ENCODE data around the gene DRP2.

DRP2 gene

DNA sequence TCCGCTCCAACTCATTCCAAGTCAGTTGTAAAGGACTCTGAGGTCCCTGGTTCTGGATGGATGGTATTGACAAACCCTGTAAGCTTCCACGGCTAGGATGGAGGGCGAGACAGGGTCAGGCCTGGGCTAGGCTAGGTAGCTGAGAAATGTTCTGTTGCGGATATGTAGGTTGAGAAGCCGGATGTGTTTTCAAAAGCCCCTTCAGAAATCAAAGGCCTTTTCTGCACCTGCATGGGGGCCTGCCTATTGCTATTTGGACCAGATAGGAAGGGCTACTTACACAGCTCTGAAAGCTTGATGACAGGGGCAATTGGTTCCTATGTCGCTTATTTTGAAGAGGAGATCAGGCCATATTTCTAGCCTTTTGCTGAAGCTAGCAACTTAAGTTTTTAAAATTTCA lies 1.9 kb upstream of the DRP2 start:
- Mint-ChIP-seq H3K4me1 (ENCODE audit: low read depth) (no peaks in the 10 kb centered on the region), H3K27me3 (ENCODE audit: low read depth) (no peaks in the 10 kb centered on the region), H3K27ac (no peak overlapping the region), H3K4me3 (no peak overlapping the region), H3K9me3 (no peaks in the 10 kb centered on the region), H3K36me3 (ENCODE audit: low read depth) (no peaks in the 10 kb centered on the region)
- DNase-seq (ENCODE audit: low spot score): no peak

DNA sequence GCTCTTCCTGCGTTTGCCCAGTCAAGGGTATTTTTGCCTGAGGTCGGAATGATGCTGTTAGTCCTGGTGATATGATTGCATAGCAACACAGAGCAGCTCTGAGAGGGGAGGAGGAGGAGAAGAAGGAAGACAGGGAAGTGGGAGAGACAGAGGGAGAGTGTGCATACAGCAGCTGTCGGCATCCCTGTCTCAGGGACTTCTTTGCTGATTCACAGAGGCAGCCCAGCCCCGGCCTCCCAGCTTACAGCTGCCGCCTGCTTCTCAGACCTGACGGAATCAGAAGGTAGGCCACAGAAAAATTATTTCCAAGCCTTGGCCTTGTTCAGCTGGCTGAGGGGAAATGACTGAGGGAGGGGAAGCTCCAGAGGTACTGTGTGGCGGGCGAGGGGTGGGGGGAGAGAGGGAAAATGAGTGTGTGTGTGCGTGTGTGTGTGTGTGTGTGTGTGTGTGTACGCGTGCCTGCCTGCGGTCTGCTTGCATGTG lies 319 bp downstream of the DRP2 start:
- Mint-ChIP-seq H3K9me3 (no peaks in the 10 kb centered on the region), H3K27me3 (ENCODE audit: low read depth) (no peaks in the 10 kb centered on the region), H3K27ac (no peak overlapping the region), H3K4me3 (no peak overlapping the region), H3K4me1 (ENCODE audit: low read depth) (no peaks in the 10 kb centered on the region), H3K36me3 (ENCODE audit: low read depth) (no peaks in the 10 kb centered on the region)
- DNase-seq (ENCODE audit: low spot score): no peak

DNA sequence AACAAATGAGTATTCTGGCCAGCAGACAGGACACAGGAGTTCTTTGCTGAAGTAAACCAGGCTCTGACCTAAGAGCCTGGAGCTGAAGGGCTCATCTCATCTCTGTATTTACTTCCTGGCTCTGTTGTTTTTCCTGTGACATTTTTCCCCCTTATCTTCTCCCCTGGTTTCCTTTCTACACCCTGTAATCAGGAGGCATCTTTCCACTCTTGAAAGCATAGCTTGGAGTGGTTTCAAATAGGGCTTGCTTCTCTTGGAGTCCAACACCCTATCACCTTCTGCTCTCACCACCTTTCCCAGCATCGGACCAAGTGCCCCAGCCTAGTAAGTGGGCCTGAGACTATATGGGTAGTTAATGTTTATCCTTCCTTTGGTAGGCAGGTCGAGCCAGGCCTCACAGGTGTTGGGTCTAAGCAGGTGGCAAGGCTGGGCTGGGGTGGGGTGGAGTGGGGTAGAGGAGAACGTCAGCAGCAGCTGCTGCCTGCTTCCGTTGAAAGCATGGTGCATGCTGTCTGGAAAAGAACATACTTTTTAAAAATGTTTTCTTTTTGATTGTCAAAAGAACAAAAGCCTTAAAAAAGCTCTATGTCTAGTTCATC lies 1.2 kb downstream of the DRP2 start:
- Mint-ChIP-seq H3K36me3 (ENCODE audit: low read depth) (no peaks in the 10 kb centered on the region), H3K27me3 (ENCODE audit: low read depth) (no peaks in the 10 kb centered on the region), H3K27ac (no peak overlapping the region), H3K4me3 (no peak overlapping the region), H3K4me1 (ENCODE audit: low read depth) (no peaks in the 10 kb centered on the region), H3K9me3 (no peaks in the 10 kb centered on the region)
- DNase-seq (ENCODE audit: low spot score): no peak

DNA sequence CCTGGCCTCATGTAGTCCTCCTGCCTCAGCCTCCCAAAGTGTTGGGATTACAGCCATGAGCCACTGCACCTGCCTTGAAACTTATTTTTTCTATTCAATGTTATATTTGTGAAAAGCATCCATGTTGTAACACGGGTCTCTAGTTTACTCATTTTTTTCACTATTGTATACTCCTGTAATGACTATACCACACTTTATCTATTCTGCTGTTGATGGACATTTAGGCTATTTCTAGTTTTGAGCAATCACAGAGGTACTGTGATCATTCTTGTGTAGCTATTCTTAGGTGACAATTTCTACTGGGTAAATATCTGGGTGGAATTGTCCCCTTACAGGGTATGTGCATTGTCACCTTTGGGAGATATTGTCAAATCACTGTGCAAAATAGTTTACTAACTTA lies 3.6 kb downstream of the DRP2 start:
- no peaks in the 10 kb centered on the region for H3K36me3 Mint-ChIP-seq (ENCODE audit: low read depth)
- no peaks in the 10 kb centered on the region for H3K4me1 Mint-ChIP-seq (ENCODE audit: low read depth)
- no peak for DNase-seq (ENCODE audit: low spot score)
- no peak overlapping the region for H3K4me3 Mint-ChIP-seq
- H3K9me3 Mint-ChIP-seq: no peaks in the 10 kb centered on the region
- H3K27me3 Mint-ChIP-seq (ENCODE audit: low read depth): no peaks in the 10 kb centered on the region
- H3K27ac Mint-ChIP-seq: no peak overlapping the region

DNA sequence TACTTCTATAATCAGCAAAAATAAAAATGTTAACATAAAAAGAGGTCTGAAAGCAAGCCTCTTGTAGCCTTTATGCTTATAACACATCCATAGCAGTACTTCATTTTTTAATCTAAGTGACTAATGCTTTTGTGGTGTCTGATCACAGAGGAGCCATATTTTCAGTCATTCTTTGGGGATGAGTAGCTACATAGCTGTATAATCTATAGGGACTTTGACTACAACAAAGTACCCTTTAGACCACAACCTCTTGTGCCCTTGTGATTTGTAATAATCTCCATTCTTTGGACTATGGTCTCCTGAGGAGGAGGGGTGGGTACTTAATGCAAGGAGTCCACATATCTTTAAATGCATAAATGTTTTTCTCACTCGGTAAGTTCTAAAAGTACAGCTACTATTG lies 9.6 kb downstream of the DRP2 start:
- H3K9me3 Mint-ChIP-seq: no peaks in the 10 kb centered on the region
- no peaks in the 10 kb centered on the region for H3K27me3 Mint-ChIP-seq (ENCODE audit: low read depth)
- no peaks in the 10 kb centered on the region for H3K4me1 Mint-ChIP-seq (ENCODE audit: low read depth)
- no peak for DNase-seq (ENCODE audit: low spot score)
- no peaks in the 10 kb centered on the region for H3K36me3 Mint-ChIP-seq (ENCODE audit: low read depth)
- H3K4me3 Mint-ChIP-seq: no peak overlapping the region
- no peak overlapping the region for H3K27ac Mint-ChIP-seq

DNA sequence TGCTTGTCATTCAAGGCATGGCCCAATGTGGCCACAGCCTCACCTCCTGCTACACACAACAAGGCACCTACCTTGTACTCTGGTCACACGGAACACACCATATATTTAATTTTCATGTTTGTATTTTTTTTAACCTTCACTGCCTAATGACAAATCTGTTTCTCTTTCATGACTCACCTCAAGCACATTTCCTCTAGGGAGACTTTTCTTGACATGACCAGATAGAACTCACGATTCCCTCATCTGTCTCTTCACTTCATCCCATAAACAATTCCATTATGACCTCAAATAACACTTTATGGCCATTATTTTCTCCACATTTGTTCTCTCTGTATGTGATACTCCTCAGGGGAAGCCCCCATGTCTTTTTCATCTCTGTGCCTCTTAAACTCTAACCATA lies 11.1 kb downstream of the DRP2 start:
- no peaks in the 10 kb centered on the region for H3K27me3 Mint-ChIP-seq (ENCODE audit: low read depth)
- H3K27ac Mint-ChIP-seq: no peak overlapping the region
- no peaks in the 10 kb centered on the region for H3K36me3 Mint-ChIP-seq (ENCODE audit: low read depth)
- H3K4me1 Mint-ChIP-seq (ENCODE audit: low read depth): no peaks in the 10 kb centered on the region
- DNase-seq (ENCODE audit: low spot score): no peak
- no peaks in the 10 kb centered on the region for H3K9me3 Mint-ChIP-seq
- H3K4me3 Mint-ChIP-seq: no peak overlapping the region

DNA sequence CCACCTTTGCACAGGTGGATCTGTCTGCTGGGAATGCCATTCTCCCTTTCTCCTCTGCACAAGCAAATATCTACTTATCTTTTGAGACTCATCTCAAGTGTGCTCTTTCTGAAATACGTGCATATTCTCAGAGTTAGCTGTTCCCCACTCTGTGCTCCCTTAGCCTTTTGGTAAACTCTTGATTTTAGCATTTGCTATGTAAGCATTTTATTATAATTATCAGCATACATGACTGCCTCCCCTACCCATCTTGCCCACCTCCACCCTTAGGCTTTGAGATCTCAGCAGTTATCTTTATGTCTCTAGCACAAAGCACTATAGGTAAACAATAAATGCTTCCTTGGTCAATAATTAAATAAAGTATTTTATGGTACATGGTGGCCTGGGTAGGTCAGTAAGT lies 11.5 kb downstream of the DRP2 start:
- no peak overlapping the region for H3K27ac Mint-ChIP-seq
- H3K4me3 Mint-ChIP-seq: no peak overlapping the region
- H3K9me3 Mint-ChIP-seq: no peaks in the 10 kb centered on the region
- no peak for DNase-seq (ENCODE audit: low spot score)
- no peaks in the 10 kb centered on the region for H3K27me3 Mint-ChIP-seq (ENCODE audit: low read depth)
- H3K4me1 Mint-ChIP-seq (ENCODE audit: low read depth): no peaks in the 10 kb centered on the region
- no peaks in the 10 kb centered on the region for H3K36me3 Mint-ChIP-seq (ENCODE audit: low read depth)

DNA sequence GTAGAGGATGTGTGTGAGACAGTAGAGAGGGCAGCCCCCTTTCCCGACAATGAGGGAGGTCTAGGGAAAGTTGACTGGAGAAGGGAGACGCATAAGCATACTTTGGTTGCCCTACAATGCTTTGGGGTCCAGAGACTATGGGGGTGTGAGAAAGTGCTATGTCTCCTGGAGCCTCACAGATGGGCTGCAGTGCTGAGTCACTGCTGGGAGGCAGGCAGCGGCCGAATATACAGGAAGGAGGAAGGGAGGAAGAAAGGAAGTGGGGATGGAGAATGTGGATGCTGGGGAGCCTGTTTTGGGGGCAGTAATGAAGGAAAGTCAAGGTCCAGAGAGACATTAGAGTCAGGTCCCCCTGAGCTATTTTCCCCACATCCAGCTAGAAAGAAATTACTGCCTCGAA lies 12.7 kb downstream of the DRP2 start:
- Mint-ChIP-seq H3K4me1 (ENCODE audit: low read depth) (no peaks in the 10 kb centered on the region), H3K4me3 (no peak overlapping the region), H3K9me3 (no peaks in the 10 kb centered on the region), H3K36me3 (ENCODE audit: low read depth) (no peaks in the 10 kb centered on the region), H3K27me3 (ENCODE audit: low read depth) (no peaks in the 10 kb centered on the region), H3K27ac (no peak overlapping the region)
- DNase-seq (ENCODE audit: low spot score): no peak

DNA sequence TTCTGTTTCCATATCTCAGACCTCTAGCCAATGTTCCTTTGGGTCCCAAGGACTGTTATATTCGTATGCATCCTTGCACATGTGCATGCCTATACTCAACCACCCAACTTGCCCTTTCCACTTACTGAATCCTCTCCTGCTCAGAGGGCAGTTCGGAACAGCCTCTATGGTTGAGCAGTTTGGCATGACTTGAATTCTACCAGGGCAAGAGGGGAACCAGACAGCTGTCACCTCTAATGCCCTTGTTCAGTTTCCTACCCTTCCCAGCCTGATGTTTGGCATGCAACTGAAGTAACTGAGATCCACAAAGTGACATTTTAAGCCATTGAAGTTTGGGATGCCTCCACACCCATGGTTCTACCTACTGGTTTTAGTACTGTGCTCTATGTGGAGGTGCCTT lies 17.5 kb downstream of the DRP2 start:
- H3K4me1 Mint-ChIP-seq (ENCODE audit: low read depth): no peaks in the 10 kb centered on the region
- DNase-seq (ENCODE audit: low spot score): no peak
- H3K27ac Mint-ChIP-seq: no peak overlapping the region
- no peaks in the 10 kb centered on the region for H3K9me3 Mint-ChIP-seq
- no peaks in the 10 kb centered on the region for H3K27me3 Mint-ChIP-seq (ENCODE audit: low read depth)
- H3K36me3 Mint-ChIP-seq (ENCODE audit: low read depth): no peaks in the 10 kb centered on the region
- no peak overlapping the region for H3K4me3 Mint-ChIP-seq

DNA sequence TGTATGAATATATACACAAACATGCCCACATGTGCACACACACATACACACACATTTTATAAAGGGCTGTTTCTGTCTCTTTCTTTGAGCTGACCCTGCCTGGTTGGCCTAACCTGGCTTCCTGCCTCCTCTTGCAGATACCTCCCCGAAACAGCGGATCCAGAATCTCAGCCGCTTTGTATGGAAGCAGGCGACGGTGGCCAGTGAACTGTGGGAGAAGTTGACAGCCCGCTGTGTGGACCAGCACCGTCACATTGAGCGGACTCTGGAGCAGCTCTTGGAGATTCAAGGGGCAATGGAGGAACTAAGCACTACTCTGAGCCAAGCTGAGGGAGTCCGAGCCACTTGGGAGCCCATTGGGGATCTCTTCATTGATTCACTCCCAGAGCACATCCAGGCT lies 21.9 kb downstream of the DRP2 start:
- Mint-ChIP-seq H3K4me3 (no peak overlapping the region), H3K4me1 (ENCODE audit: low read depth) (no peaks in the 10 kb centered on the region), H3K27ac (no peak overlapping the region), H3K9me3 (no peaks in the 10 kb centered on the region), H3K27me3 (ENCODE audit: low read depth) (no peaks in the 10 kb centered on the region), H3K36me3 (ENCODE audit: low read depth) (no peaks in the 10 kb centered on the region)
- no peak for DNase-seq (ENCODE audit: low spot score)

DNA sequence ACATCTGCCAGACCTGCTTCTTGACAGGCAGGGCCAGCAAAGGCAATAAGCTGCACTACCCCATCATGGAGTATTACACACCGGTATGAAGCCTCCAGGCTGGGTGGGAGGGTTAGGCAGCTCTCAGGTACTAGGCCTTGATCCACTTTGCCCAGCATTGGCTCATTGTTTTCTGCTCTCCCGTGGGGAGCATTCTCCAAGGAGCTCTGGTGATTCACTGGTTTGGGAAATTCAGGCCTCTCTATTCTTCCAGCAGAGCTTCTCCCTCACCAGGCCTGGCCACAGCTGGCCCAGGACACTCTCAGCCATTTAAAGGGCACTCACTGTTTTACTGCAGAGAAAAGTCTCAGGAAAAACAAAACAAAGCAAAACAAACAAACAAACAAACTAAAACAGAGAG lies 33.0 kb downstream of the DRP2 start:
- no peak for DNase-seq (ENCODE audit: low spot score)
- Mint-ChIP-seq H3K4me1 (ENCODE audit: low read depth) (peaks cover 3% of the 10 kb centered on the region), H3K36me3 (ENCODE audit: low read depth) (no peaks in the 10 kb centered on the region), H3K4me3 (no peak overlapping the region), H3K27me3 (ENCODE audit: low read depth) (no peaks in the 10 kb centered on the region), H3K27ac (no peak overlapping the region), H3K9me3 (no peaks in the 10 kb centered on the region)

DNA sequence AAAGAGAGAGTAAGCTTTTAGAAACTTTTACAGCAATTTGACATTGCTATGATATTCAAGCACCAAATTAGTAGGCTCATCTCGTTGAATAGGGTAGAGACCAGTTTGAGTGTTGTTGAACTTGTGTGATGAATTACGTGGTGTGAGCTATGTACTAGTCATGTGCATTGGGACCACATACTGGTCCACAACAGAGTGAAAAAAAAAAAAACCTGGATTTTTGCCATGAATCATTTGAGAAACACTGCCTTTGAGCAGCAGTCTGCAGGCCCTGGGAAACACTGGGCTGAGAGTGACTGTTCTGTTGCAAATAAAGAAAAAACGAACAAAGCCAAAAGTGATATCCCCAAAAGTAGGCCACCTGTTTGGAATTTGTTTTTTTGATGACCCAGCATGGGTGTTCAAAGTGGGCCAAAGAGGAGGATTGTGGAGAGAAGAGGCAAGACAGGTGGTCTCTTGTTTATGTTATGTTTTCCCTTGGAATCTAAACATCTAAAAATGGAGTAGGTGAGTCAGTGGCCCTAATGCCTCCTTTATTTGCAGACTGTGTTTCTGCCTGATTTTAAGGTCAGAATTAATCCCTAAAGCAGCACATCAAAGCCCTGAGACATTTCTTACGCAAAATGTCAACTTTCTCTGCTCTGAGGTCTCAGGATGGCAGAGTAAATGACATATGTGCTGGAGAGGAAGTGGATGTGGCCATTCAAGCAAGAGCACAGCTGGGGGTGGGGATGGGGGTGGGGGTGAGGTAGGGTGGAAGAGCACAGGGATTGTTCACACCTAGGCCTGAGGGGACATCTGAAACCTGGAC lies 38.1 kb downstream of the DRP2 start:
- peaks cover 5% of the 10 kb centered on the region for H3K4me1 Mint-ChIP-seq (ENCODE audit: low read depth)
- H3K4me3 Mint-ChIP-seq: no peak overlapping the region
- no peak for DNase-seq (ENCODE audit: low spot score)
- H3K27ac Mint-ChIP-seq: no peak overlapping the region
- H3K27me3 Mint-ChIP-seq (ENCODE audit: low read depth): no peaks in the 10 kb centered on the region
- no peaks in the 10 kb centered on the region for H3K36me3 Mint-ChIP-seq (ENCODE audit: low read depth)
- no peaks in the 10 kb centered on the region for H3K9me3 Mint-ChIP-seq

DNA sequence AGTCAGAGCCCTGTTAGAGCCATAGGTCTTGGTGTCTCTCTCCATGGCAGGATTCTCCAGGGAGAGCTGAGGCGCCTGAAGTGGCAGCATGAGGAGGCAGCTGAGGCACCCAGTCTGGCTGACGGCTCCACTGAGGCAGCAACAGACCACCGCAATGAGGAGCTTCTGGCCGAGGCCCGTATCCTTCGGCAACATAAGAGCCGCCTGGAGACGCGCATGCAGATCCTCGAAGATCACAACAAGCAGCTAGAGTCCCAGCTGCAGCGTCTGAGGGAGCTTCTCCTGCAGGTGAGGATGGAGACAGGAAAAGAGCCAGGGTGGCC lies 38.6 kb downstream of the DRP2 start:
- no peaks in the 10 kb centered on the region for H3K36me3 Mint-ChIP-seq (ENCODE audit: low read depth)
- no peaks in the 10 kb centered on the region for H3K9me3 Mint-ChIP-seq
- no peak overlapping the region for H3K4me3 Mint-ChIP-seq
- H3K27me3 Mint-ChIP-seq (ENCODE audit: low read depth): no peaks in the 10 kb centered on the region
- no peak overlapping the region for H3K27ac Mint-ChIP-seq
- DNase-seq (ENCODE audit: low spot score): no peak
- H3K4me1 Mint-ChIP-seq (ENCODE audit: low read depth): peaks cover 5% of the 10 kb centered on the region

DNA sequence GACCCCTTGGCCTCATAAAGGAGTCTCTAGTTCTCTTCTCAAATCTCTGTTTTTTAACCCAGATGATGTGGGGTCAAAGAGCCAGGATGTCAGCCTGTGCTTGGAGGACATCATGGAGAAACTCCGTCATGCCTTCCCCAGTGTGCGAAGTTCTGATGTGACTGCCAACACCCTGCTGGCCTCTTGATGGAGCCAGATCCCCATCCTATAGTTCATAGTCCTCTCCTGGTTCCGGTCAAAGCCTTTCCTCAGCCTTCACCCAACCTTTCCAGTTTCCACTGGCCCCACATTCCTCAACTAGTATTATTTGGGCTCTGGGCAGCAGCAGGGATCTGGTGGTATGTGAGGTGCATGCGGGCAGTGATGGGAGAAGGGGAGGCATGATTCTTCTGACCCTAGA lies 40.8 kb downstream of the DRP2 start:
- Mint-ChIP-seq H3K4me3 (no peak overlapping the region), H3K4me1 (ENCODE audit: low read depth) (peaks cover 5% of the 10 kb centered on the region), H3K27ac (no peak overlapping the region), H3K36me3 (ENCODE audit: low read depth) (no peaks in the 10 kb centered on the region), H3K27me3 (ENCODE audit: low read depth) (no peaks in the 10 kb centered on the region), H3K9me3 (no peaks in the 10 kb centered on the region)
- no peak for DNase-seq (ENCODE audit: low spot score)

DNA sequence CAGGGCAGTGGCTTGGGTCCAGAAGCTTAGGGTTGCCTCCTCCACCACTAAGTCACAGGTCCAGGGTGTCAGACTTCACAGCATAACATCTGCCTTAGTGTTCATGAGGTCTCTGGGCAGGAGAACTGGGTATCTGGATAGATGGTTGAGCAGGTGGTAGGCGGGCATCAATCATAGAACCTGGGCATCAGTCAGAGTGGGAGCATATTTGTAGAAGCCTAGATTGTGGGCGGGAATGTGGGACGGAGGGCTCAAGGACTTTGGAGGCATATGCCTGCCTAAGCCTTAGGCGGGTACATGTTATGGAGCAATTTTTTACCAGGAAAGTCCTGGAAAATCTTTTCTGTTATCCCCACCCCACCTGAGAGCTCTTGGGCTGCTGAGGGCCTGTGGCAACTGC lies 43.0 kb downstream of the DRP2 start:
- Mint-ChIP-seq H3K36me3 (ENCODE audit: low read depth) (no peaks in the 10 kb centered on the region), H3K9me3 (no peaks in the 10 kb centered on the region), H3K27me3 (ENCODE audit: low read depth) (no peaks in the 10 kb centered on the region), H3K4me1 (ENCODE audit: low read depth) (peaks cover 3% of the 10 kb centered on the region), H3K4me3 (no peak overlapping the region), H3K27ac (no peak overlapping the region)
- DNase-seq (ENCODE audit: low spot score): no peak

Data from T-helper 2 cell treated with Interferon-gamma antibody and Interleukin-4, amounts not matched to agents 5 μg/mL and 100 μg/mL, for 36 hours (primary cell).